ENCODE measurements around the gene CXCL17. TPM values are rescaled to one million over a fixed set of nuclear protein-coding genes. Genes with fewer than 3 reads are reported as not detected.
"Not testable (repeated sequence)": the region's sequence is repeated elsewhere in the genome, so short reads cannot be mapped to it uniquely, and the experiment has no call there.

The CXCL17 gene, protein sequence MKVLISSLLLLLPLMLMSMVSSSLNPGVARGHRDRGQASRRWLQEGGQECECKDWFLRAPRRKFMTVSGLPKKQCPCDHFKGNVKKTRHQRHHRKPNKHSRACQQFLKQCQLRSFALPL
- not detected for polyA plus RNA-seq (ENCODE audit: insufficient read length)

DNA sequence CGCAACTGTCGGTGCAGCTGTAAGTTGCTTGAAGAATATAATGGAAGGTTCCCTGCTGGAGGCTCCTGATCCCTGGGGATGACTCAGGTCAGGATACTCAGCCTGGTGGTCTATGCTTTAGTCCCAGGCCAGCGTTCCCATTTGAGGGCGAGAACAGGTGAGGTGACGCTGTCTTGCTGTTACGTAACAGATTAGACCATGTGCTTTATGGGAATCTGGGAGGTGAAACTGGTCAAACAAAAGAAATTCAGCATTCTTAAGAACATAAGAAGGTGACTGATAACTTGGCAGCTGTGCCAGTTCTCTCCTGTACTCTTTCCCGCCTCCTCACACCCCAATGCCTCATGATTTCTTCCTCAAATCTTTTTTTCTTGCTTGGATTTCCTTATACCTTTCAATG lies at the start of gene CXCL17:
TSS of gene CXCL17 (minus strand) at position 114 of the 400 bp plus-strand sequence. CDS start 114 bp downstream, outside the sequence.
- DNase-seq = no peak

DNA sequence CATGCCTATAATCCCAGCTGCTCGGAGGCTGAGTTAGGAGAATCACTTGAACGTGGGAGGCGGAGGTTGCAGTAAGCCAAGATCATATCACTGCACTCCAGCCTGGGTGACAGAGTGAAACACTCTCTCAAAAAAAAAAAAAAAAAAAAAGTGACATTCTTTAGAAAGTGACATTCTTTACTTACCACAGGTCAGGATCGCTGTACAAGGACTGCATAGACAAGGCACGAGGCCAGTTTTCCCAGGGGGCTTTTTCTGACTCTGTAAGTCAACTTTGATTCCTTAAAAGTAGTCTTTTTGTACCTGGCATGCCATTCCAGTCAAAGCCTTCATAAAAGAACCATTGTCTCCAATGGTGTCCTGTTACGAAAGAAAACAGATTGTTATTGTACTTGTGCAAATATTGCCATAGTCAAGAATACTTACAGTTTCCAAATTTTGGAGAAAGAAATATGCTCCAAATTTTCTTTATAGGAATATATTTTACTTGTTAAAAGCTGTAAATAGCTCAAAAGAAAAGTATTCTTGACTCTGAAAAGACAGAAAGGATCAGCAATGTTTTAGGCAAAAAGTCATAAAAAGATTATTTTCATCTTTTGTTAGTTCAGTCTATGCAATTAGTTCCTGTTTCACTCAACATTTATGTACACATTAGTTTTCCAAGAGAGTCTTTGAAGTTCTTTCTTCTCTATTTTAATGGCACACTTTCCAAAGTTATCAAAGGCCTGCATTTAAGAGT lies 46.2 kb upstream of the CXCL17 start:
- DNase-seq = no peak

DNA sequence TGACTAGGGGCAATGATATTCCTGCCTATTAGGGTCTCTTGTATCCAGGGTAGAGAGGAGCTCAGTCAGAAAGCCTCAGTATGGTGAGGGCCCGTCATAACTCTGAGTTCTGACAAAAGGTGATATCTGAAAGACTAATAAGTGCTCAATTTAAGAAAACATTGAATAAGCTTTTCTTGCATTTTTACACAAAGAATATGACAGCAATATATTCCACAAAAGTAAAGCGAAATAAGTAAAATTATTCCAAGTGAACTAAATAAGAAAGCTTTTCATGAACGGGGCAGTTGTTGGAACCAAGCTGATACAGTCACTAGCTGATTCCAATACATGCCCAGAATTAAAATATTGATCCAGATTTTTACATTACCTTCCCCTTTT lies 45.0 kb upstream of the CXCL17 start:
- no peak for DNase-seq

DNA sequence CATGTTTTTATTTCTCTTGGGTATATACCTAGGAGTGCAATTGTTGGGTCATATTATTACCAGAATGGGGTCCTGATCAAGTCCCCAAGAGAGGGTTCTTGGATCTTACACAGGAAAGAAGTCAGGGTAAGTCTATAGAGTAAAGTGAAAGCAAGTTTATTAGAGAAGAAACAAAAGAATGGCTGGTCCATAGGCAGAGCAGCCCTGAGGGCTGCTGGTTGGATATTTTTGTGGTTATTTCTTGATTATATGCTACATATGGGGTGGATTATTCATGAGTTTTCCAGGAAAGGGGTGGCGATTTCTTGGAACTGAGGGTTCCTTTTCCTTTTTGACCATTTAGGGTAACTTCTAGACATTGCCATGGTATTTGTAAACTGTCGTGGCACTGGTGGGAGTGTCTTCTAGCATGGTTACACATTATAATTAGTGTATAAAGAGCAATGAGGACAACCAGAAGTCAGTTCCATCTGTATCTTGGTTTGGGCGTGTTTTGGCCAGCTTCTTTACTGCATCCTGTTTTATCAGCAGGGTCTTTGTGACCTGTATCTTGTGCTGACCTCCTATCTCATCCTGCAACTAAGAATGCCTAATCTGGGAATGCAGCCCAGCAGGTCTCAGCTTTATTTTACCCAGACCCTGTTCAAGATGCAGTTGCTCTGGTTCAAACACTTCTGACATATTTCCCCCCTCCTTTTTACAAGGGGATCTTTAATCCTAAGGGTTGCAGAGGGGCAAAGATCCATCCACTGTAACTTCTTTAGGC lies 44.5 kb upstream of the CXCL17 start:
- DNase-seq = no peak

DNA sequence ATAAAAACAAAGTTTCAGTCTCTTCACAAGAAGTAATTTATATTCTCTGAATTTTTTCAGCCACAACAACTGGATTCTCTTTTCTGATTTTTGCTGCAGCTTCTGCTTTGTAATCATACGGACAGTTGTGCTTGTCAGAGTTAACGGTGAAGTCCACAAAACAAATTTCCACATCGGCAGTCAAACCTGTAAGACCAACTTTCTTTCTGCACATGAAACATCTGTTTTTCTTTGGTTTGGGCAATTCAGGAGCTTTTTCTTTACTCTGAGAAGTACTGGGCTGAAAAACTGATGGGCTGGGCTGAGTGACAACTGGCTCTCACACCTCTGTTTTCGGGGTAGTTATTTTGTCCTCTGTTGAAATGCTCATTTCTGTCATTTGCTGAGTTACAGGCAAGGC lies 42.3 kb upstream of the CXCL17 start:
- DNase-seq = not testable (repeated sequence)

DNA sequence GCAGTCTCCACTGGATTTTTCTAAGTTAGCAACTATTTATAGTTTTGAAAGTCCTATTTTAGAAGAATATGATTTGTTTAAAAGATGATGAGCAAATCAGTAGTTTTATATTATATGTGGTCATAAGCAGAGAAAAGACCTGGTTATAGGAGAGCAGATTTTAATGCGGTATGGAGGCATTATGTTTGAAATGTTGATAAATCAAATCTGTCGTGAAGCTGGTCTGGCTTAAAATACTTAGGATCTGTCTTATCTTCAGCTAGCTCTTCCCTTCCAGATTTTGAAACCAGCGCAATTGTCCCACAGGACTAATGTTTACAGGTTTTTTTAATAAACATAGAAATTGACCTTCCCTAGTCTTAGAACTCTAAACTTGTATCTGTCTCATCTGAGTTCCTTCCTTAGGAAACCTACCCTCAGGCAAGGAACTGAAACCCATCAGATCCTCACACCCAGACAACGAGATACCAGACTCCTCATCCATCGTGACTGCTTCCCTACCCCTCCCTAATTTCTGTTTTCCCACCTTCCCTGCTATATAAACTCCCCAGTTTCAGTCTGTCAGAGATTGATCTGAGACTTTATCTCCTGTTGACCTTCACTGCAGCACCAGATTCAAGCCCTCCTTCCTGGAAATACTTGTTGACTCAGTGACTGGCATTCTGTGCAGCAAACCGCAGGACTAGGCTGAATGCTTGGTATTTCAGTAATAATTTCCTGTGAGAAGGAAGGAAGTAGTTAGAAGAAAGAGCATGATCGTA lies 37.8 kb upstream of the CXCL17 start:
- no peak for DNase-seq

DNA sequence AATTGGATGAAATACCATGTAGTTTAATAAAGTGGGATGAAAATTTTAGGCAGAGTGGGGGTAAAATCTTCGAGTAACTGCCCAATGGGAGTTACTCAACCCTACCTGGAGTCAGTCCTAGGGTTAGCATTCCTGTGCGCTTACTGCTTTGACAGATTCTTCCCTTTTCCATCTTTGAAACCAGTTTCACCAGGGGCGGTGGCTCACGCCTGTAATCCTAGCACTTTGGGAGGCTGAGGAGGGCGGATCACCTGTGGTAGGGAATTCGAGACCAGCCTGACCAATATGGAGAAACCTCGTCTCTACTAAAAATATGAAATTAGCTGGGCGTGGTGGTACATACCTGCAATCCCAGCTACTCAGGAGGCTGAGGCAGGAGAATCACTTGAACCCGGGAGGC lies 37.0 kb upstream of the CXCL17 start:
- DNase-seq = no peak

DNA sequence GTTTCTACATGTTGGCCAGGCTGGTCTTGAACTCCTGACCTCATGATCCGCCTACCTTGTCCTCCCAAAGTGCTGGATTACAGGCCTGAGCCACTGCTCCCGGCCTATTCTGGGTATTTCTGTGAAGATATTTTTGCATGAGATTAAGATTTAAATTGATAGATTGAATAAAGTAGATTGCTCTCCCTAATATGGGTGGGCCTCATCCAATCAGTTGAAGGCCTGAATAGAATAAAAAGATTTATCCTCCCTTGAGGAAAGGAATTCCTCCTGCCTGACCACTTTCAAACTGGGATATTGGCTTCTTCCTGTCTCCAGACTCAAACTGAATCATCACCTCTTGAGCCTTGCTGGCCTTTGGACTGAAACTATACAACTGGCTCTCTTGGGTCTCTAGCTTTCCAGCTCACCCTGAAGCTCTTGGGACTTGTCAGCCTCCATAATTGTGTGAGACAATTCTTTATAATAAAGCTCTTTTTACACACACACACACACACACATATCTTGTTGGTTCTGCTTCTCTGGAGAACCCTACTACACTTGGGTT lies 36.1 kb upstream of the CXCL17 start:
- DNase-seq = no peak

DNA sequence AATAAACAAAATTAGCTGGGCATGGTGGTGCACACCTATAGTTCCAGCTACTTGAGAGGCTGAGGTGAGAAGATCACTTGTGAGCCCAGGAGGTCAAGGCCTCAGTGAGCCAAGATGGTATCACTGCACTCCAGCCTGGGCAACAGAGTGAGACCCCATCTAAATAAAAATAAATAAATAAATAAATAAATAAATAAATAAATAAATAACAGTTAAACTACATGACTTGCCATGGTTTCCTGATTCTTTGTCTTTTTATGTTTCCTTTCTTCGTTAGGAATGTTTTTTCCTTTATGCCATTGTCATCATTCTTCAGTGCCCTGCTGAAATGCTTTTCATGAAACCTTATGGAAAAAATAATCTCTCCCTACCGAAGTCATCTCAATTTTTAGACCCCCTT lies 35.2 kb upstream of the CXCL17 start:
- DNase-seq = no peak

DNA sequence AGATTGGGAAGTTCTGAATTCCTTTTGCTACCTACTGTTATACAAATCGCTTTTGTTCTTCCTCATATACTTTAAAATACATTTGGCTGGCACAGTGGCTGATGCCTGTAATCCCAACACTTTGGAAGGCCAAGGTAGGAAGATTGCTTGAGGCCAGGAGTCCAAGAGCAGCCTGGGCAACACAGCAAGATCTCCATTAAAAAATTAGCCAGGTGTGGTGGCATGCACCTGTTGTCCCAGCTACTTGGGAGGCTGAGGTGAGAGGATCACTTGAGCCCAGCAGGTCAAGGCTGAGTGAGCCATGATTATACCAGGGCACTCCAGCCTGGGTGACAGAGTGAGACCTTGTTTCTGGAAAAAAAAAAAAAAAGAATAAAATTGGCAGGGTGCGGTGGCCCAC lies 34.4 kb upstream of the CXCL17 start:
- DNase-seq = no peak

DNA sequence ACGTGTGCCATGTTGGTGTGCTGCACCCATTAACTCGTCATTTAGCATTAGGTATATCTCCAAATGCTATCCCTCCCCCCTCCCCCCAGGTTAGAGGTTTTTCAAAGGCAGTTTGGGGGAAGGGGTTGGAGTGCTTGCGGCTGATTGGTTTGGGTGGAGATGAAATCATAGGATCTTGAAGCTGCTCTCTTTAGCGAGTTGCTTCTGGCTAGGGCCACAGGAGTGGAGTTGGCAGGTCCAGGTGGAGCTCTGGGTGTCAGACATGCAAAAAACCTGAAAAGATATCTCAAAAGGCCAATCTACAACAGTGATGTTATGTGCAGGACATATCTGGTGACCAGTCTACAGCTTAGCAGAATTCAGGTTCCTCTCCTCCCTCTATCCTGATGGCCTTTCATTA lies 32.6 kb upstream of the CXCL17 start:
- DNase-seq = no peak

DNA sequence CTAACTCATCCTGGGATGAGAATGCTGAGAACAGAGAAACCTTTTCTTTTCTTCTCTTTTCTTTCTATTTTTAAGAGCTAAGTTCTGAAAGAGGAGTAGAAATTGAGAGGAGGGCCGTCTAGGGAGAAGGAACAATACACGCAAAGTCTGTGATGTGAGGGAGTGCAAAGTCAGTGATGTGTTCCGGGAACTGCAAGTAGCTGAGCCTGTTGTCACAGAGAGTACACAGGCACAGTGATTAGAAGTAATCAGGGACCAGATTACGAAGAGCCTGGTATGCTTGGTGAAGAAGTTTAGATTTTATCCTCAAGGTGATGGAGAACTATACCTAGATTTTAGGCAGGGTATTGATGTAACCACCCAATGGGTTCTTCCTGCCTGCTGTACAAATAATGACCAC lies 32.0 kb upstream of the CXCL17 start:
- no peak for DNase-seq

DNA sequence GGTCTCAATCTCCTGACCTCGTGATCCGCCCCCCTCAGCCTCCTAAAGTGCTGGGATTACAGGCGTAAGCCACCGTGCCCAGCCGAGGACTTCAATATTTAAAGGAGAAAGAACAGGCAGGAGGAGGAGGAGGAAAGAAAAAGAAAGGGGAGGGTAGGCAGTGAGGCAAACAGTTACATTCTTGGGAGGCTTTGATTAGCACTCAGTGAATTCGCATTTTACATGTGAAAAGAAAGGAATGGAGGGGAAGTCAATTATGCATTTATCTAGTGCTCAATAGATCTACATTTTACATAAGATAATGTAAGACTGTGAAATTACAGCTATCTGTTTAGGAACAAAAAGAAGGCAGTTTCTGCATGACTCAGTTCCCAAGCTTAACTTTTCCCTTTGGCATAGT lies 30.9 kb upstream of the CXCL17 start:
- no peak for DNase-seq

DNA sequence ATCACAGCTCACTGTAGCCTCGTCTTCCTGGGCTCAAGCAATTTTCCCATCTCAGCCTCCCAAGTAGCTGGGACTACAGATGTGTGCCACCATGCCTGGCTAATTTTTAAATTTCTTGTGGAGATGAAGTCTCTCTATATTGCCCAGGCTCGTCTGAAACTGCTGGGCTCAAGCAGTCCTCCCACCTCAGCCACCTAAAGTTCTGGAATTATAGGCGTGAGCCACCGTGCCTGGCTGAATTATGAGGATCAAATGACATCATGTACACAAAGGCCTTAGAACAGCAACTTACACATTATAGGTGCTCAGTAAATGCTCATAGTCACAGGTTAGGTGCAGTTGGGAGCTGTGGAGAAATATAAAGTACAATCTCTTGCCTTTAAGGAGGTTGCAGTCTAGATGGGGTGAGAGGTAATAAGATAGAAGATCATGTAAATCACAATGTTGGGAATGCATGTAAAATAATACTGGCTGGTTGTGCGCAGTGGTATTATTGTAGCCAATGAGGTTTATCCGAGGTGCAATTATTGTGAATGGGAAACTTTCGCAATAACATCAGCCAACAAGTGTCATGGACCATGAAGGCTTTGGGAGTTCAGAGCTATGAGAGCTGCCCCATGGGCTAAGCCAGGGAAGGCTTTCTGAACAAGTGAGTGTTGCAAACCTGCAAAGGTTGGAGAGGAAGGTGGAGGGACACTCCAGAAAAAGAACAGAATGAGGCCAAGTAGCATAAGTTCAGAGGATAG lies 29.8 kb upstream of the CXCL17 start:
- DNase-seq = no peak

DNA sequence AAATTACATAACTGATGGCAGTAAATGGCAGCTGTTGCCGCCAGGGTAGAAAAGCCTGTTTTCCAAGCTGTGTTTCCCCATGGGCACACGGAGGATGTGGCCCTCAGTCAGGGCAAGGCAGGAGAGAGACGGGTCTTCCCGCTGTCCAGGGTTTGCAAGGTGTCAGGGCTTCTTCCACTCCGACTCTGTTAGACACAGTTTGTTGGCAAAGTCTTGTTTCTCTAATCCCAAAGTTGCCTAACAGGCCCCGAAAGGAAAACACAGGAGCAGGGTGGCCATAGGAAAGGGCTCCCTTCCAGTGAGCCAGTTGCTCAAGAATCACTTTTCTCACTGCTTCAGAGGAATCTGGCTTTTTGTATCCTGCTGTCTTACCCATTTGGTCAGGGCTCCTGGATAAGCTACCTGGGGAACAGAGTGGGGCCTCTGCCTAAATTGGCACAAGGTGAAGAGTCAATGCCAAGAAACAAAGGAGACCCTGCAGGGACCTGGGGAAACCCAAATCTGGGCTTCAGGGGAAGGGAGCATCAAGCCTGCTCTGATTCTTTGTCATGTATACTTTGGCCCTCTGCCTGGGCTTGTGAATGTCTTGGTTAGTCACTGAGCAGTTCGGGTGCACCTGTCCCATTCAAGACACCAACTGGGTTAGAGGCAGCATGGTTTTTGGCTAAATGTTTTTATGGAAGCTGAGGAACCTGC lies 29.0 kb upstream of the CXCL17 start:
- DNase-seq = no peak

DNA sequence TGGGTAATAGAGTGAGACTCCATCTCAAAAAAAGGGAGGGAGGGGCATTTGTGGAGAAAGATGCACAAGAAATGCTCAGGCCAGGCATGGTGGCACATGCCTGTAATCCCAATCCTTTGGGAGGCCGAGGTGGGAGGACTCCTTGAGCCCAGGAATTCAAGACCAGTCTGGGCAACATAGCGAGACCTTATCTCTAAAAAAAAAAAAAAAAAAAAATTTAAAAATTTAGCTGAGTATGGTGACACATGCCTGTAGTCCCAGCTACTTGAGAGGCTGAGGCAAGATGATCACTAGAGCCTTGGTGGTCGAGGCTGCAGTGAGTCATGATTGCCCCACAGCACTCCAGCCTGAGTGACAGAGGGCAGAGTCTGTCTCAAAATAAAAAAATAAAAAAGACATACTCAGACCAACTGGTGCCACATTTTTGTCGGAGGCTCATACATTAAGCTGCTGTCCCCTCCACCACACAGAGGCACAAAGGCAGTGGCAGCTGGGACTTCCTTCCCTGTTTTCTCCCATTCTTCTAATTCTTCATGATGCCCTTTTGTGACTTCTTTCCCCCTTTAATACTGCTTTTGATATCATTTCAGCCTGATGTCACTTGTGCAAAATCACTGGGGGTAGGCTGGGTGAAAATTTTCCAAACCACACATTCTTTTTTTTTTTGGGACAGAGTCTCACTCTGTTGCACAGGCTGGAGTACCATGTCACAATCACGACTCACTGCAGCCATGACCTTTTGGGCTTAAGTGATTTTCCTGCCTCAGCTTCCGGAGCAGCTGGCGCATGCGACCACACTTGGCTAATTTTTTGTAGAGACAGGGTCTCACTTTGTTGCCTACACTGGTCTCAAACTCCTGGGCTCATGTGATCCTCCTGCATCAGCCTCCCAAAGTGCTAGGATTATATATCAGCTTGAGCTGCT lies 26.8 kb upstream of the CXCL17 start:
- no peak for DNase-seq

DNA sequence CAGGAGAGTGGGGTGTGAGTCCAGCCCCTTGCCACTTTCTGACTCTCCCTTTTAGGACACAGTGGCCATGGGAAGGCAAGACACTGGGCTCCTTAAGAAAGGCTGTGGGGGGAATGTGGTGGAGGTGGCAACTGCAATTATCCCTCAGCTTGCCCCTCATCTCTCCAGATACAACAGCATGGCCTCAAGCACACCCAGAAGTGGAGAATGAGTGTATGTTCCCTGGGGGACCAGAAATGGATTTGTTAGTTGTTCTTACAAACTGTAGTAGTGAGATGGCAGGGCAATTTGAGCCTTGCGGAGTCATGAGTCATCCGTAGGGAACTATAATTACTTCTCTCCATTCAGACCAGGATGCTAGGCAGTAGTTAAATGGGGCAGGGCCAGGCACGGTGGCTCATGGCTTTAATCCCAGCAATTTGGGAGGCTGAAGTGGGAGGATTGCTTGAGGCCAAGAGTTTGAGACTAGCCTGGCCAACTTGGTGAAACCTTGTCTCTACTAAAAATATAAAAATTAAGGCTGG lies 25.6 kb upstream of the CXCL17 start:
- DNase-seq = no peak

DNA sequence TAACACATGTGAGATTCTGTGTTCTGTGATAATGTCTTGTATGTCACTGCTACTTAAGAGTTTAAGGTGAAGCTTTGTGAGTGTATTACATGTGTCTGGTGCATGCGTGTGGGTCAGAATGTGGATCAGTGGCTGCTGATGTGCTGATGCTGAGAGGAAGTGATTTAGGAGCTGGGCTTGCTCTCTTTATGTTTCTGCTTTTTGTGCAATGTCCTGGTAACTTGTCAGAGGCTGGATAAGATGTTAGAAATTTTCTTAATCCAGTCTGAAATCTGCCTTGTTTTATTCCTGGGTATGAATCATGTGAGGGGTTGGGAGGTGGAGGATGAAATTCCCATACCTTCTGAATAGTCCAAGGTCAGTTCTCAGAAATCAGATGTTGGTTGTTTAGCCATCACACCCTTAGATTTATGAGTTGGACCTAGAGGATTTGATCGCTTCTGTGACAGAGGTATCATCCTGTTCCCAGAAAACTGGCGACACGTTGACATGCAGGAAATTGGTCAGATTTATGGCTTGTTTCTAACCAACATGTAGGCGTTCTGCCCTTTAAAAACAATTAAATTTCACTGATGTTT lies 24.5 kb upstream of the CXCL17 start:
- DNase-seq = no peak

DNA sequence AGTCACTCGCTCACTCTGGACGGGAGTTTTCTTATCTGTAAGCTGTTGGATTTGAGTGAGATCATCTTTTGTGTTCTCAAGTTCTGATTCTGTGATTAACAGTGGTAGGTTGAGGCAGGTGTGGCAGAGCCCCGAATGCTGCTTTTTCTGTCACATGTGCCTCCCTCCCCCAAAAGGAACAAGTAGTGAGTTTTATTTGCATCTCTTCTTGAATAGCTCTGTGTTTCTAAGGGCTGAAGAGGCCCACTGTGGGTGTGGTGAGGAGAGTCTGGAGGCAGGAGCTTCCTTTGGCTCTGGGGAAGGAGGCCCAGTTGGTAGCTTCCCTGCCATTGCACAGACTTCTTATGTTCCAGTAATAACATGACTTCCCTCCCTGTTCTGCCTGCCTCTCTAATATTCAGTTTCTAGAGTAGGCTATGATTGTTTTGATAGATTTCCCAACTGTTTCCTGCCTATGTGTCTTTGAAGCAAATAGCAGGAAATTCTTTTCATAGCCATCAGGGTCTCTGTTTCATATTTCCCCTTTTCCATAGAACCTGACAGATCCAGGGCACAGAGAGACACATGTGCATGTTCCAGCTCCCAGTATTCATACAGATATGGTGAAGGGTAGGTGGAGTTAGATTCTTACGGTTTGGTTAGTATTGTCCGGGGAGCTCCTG lies 23.9 kb upstream of the CXCL17 start:
- no peak for DNase-seq

Data from hindlimb muscle (tissue), 1 donor.